ENCODE measurements around the gene PRELID3B.

Gene PRELID3B

GRCh38 chr20:59010321-59010994 lies 32.1 kb downstream of the PRELID3B start:
- DNase-seq (ENCODE audit: low read depth): no peak

DNA sequence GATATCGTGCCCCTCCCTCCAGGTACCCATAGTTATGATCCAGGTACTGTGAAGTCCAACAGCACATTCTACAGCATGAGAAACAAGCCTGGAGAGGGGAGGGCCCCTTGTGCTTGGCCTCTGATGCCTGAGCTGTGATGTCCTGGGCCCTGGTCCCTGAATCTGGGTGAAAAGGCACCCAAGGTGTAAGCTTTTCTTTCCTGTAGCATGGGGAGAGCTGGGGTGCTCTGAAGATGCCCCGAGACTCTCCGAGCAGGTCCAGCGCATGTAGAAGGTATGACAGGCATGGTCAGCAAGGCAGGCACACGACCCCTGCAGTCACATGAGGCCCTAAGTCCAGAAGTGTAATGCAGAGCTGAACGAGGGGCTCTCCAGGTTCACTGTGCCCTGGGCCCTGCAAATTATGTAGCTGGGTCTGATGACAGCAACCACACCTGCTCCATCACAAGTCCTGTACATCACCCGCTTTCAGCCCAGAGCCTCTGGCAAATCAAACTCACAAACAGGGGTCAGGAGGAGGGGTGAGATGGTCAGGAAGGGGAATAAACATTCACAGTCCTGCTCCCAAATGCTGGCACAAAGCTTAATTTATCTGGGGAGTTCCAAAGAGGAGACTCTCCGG lies 33.8 kb downstream of the PRELID3B start:
- no peak for DNase-seq (ENCODE audit: low read depth)

DNA sequence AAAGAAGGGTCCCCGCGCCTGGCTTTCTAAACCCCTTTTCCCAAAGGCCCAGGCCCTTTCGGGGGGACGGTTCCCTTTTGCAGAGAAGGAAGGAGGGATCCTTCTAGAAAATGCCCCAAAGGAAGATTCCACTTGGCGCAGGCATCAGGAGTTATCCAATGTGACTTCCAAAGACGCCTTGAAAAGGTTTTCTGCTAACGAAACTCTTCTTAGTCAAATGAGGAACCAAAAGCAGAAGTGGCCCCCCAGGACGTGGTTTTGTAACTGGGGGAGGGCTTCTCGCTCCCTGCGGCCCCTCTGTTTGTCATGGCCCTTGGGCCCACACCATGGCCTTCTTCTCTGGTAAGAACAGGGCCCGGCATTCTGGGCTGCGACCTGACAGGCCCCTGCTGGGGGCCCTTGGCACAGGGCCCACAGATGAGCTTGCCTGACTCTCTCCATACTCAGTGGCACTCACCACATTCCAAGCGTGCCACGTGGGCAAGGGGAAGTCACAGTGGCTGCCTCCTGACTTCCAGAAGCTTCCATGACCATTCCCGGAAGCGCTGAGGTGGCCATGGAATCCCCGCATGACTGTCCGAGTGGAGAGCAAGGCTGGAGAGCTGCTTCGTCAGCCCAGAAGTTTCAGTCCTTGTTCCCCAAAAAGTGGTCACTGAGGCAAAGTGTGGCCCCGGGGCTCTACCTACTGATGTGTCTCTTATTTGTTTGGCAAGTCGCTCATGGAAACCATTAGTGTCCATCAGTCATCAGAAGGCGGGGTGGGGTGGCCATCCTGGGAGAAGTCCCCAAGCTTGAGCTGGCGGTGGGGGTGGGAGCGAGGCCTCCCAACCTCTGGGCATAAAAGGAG lies 34.7 kb downstream of the PRELID3B start:
- DNase-seq (ENCODE audit: low read depth): no peak

- peak; percentile 53 for DNase-seq (ENCODE audit: low read depth)
Observed at GRCh38 chr20:59006864-59007664, 35.5 kb downstream of the PRELID3B start, which contains the start of gene CTSZ. TSS of gene CTSZ (minus strand) at chr20:59007254. CDS start at chr20:59007128, 126 bp downstream.

- peak; percentile 23 for DNase-seq (ENCODE audit: low read depth)
Observed at GRCh38 chr20:59006167-59006863, 36.3 kb downstream of the PRELID3B start.

DNA sequence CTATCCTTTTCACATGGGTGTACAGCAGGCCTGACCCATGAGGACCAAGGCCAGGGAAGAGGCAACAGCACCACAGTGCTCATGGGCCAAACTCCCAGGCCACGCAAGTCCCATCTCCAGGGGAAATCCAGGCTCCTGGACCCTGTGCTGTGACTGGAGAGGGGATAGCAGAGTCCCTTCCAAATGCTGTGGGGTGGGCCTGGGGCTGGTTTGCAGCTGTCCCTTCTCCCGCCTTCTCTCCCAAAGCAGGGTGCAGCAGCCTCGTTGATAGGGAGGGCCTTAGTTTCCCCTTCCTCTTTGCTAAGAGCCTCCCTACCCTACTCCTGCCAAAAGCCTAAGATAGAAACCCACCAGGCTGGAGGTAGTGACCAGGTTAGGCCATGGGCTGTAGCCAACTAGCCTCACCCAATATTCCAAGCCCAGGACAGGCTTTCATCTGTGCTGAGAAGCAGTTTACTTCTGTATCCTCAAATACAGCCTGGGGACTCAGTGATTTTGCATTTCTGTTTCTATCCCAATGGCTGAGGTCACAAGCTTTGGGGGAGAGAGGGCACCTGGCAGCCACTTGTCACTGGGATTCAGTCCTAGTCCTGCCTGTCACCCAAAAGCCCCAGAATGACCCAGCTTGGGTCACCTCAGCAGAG lies 36.9 kb downstream of the PRELID3B start:
- DNase-seq (ENCODE audit: low read depth): no peak

- peak; percentile 25 for DNase-seq (ENCODE audit: low read depth)
Observed at GRCh38 chr20:59004763-59005522, 37.6 kb downstream of the PRELID3B start.

GRCh38 chr20:59004493-59004762 lies 38.2 kb downstream of the PRELID3B start:
- no peak for DNase-seq (ENCODE audit: low read depth)

DNA sequence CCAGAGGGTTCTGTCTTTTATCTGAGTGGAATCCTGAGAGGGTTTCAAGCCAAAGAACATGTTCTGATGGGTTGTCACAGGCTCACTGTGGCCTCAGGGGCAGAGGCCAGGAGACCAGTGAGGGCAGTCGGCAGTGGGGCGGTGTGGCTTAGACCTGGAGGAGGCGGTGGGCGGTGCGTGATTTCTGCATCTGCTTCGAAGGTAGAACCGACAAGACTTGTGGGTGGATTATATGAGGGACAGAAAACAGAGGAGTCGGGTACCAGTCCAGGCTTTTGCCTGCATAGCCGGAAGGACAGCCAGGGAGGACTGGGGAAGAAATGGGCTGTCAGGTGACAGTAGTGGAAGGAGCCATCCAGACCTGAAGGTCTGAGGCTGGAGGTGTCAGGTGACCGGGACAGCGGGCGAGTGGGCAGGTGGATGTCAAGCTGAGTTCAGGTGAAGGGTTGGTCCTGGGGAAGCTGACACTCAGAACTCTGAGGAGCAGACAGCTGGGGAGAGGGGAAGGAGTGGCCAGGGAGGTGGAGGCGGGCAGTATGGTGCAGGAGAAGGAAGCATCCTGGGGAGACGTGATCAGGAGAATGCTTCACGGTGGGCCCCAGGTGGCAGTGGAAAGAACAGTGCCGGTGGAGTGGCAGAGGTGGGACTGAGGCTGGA lies 38.6 kb downstream of the PRELID3B start:
- DNase-seq (ENCODE audit: low read depth): no peak

DNA sequence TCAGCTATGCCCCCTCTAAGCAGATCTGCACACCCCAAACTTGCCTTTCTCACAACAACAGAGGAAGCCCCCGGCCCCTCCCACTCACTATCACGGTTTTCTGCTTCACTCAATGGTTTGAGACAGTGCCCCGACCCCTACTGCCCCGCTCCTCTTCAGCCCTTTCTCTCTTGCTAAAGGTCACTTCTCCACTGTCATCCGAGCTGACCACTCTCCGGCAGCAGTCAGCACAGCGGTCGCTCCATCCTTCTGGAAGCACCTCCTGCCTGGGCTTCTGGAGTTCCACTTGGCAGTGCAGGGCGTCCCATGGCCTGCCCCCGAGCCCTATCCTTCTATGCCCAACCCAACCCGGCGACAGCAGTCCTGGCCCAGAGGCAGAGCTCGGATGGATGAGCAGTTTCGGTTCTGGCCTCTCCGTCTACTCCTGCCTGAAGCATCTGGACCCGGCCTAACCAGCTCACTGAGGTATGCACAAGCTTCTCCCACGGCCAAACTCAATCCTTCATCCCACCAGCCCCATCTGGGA lies 39.6 kb downstream of the PRELID3B start:
- DNase-seq (ENCODE audit: low read depth): no peak

- no peak for DNase-seq (ENCODE audit: low read depth)
Observed at GRCh38 chr20:59002388-59002787, 40.2 kb downstream of the PRELID3B start.

- DNase-seq (ENCODE audit: low read depth): no peak
Observed at GRCh38 chr20:59001449-59002171, 41.0 kb downstream of the PRELID3B start.

DNA sequence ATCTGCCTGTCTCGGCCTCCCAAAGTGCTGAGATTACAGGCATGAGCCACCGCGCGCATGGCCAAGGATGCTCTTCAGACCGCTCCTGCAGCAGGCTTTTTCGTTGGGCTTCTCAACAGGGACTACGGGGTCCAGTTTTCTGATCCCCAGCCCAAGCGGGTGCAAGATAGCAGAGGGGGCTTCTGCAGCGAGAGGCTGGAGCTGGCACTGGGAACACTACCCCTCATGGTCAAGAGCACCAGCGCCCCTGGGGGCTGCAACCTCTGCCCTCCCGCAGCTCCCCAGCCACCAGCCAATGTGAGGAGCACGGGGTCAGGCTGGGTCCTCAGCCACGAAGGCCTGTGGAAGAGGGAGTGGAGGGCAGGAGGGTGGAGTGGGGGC lies 41.5 kb downstream of the PRELID3B start:
- DNase-seq (ENCODE audit: low read depth): no peak

DNA sequence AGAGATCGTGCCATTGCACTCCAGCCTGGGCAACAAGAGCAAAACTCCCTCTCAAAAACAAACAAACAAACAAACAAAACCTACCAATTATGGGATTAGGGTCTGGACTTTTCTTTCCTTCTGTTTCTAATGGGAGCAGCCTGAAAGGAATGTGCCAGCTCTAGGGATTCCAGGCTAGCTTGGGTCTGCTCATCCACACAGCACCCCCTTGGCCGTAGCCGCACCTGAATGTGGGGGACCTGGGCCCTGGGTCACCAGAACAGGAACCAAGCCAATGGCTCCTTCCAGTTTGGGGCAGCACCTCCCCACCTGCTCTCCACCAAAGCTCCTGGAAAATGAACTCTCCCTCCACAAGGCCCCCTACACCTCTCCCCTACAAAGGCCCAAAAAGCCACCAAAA lies 42.3 kb downstream of the PRELID3B start:
- no peak for DNase-seq (ENCODE audit: low read depth)

- DNase-seq (ENCODE audit: low read depth): no peak
Observed at GRCh38 chr20:58998656-58999055, 43.9 kb downstream of the PRELID3B start.

- no peak for DNase-seq (ENCODE audit: low read depth)
Observed at GRCh38 chr20:58997141-58997770, 45.3 kb downstream of the PRELID3B start.

GRCh38 chr20:58996226-58996611 lies 46.4 kb downstream of the PRELID3B start:
- no peak for DNase-seq (ENCODE audit: low read depth)

DNA sequence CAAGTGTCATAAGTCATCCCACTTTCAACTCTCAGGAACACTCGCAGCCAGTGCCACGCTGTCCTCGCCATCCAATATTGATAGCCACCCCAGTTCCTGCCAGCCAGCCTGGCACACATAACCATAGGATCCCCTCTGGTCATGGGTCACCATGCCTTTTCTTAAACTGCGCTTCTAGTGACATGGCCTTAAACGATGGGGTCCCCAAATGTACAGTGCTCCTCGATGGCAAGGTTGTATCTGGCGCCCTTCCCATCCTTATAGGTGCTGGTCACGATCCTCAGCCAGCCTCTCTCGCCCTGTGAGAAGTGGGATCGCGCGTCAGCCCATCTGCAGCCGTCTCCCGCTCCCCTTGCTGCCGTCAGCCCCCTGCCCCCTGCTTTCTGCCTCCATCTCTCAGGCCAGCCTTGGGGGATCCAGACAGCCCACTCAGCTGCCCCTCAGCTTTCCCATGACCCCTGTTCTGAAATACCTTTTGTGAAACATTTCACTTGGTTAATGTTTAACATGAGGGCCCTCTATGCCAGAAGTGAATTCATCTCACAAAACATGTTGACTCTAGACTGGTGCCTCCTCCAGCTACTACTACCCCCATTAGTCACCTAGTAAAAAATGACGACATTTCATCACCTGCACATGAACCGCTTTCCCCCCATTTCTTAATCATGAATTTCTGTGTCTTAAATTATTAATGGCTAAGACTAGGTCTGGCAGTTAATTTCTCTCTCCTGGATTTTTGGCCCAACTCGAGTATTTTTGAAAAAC lies 46.9 kb downstream of the PRELID3B start:
- DNase-seq (ENCODE audit: low read depth): no peak

Data from EH (cell line).